Neuron (in vitro differentiated cells): ENCODE measurements around the gene LGI2.

Experiments used
- H2AFZ ChIP-seq: one replicate; pipeline ENCODE4 v1.6.1; 2013; ENCODE audit warnings: low read depth, mild to moderate bottlenecking, inconsistent platforms, low read length, moderate library complexity
- H3K27me3 ChIP-seq: one replicate; pipeline ENCODE4 v1.6.1; 2013; ENCODE audit warnings: low read length; ENCODE audit not compliant: insufficient read depth
- H3K36me3 ChIP-seq: one replicate; pipeline ENCODE4 v1.6.1; 2013; ENCODE audit warnings: low read length; ENCODE audit not compliant: insufficient read depth
- H3K4me1 ChIP-seq: one replicate; pipeline ENCODE4 v1.6.1; 2013; ENCODE audit warnings: low read length; ENCODE audit not compliant: insufficient read depth
- H3K4me3 ChIP-seq: 2 replicates; pipeline ENCODE4 v1.5.1; 2013; ENCODE audit warnings: mild to moderate bottlenecking, low read length, moderate library complexity
- H3K9me3 ChIP-seq: one replicate; pipeline ENCODE4 v1.6.1; 2013; ENCODE audit warnings: low read length

The LGI2 gene

GRCh38 chr4:24965627-24966026 is 65.1 kb downstream of the LGI2 start:
- H3K9me3 ChIP-seq: peaks cover 5% of the 10 kb centered on the region
- H3K36me3 ChIP-seq: no peaks in the 10 kb centered on the region
- no peak overlapping the region for H3K4me3 ChIP-seq
- H3K4me1 ChIP-seq: no peaks in the 10 kb centered on the region
- no peak overlapping the region for H2AFZ ChIP-seq
- H3K27me3 ChIP-seq: no peaks in the 10 kb centered on the region

GRCh38 chr4:24963277-24963676 is 67.5 kb downstream of the LGI2 start:
- Histone ChIP-seq H2AFZ (no peak overlapping the region), H3K4me3 (no peak overlapping the region), H3K27me3 (no peaks in the 10 kb centered on the region), H3K4me1 (no peaks in the 10 kb centered on the region), H3K9me3 (peaks cover 5% of the 10 kb centered on the region), H3K36me3 (no peaks in the 10 kb centered on the region)

GRCh38 chr4:24957886-24958285 is 72.9 kb downstream of the LGI2 start:
- H3K4me1 ChIP-seq: no peaks in the 10 kb centered on the region
- H3K27me3 ChIP-seq: no peaks in the 10 kb centered on the region
- H3K9me3 ChIP-seq: no peaks in the 10 kb centered on the region
- H3K4me3 ChIP-seq: no peak overlapping the region
- no peak overlapping the region for H2AFZ ChIP-seq
- H3K36me3 ChIP-seq: no peaks in the 10 kb centered on the region

- no peaks in the 10 kb centered on the region for H3K9me3 ChIP-seq
- H2AFZ ChIP-seq: no peak overlapping the region
- no peaks in the 10 kb centered on the region for H3K4me1 ChIP-seq
- H3K27me3 ChIP-seq: no peaks in the 10 kb centered on the region
- H3K4me3 ChIP-seq: no peak overlapping the region
- H3K36me3 ChIP-seq: no peaks in the 10 kb centered on the region
Observed at GRCh38 chr4:24956763-24957162, 74.0 kb downstream of the LGI2 start.

- no peak overlapping the region for H3K4me3 ChIP-seq
- no peak overlapping the region for H2AFZ ChIP-seq
- no peaks in the 10 kb centered on the region for H3K9me3 ChIP-seq
- H3K4me1 ChIP-seq: no peaks in the 10 kb centered on the region
- no peaks in the 10 kb centered on the region for H3K36me3 ChIP-seq
- H3K27me3 ChIP-seq: no peaks in the 10 kb centered on the region
Observed at GRCh38 chr4:24956091-24956490, 74.7 kb downstream of the LGI2 start.

- Histone ChIP-seq H3K27me3 (no peaks in the 10 kb centered on the region), H3K4me3 (no peak overlapping the region), H3K36me3 (no peaks in the 10 kb centered on the region)
Observed at GRCh38 chr4:24952667-24953066, 78.1 kb downstream of the LGI2 start.

GRCh38 chr4:24949970-24950369 is 80.8 kb downstream of the LGI2 start:
- no peak overlapping the region for H3K4me3 ChIP-seq
- H3K9me3 ChIP-seq: no peaks in the 10 kb centered on the region
- no peak overlapping the region for H2AFZ ChIP-seq
- no peaks in the 10 kb centered on the region for H3K27me3 ChIP-seq
- H3K36me3 ChIP-seq: no peaks in the 10 kb centered on the region
- no peaks in the 10 kb centered on the region for H3K4me1 ChIP-seq

More at GRCh38 chr4:24952667-24953066, 78.1 kb downstream of the LGI2 start:
- H3K9me3 ChIP-seq: no peaks in the 10 kb centered on the region
- H2AFZ ChIP-seq: no peak overlapping the region
- H3K4me1 ChIP-seq: no peaks in the 10 kb centered on the region
